ENCODE data around the gene NEDD4. TPM values are rescaled to one million over a fixed set of nuclear protein-coding genes. Genes with fewer than 3 reads are reported as not detected.
A peak's percentile ranks its signal among the peaks of the same experiment; 100 is the strongest.

NEDD4 gene
- polyA plus RNA-seq, 2 of the 4 experiments (the other 2 are of a cell fraction) = 56.4 to 78.8 TPM

DNA sequence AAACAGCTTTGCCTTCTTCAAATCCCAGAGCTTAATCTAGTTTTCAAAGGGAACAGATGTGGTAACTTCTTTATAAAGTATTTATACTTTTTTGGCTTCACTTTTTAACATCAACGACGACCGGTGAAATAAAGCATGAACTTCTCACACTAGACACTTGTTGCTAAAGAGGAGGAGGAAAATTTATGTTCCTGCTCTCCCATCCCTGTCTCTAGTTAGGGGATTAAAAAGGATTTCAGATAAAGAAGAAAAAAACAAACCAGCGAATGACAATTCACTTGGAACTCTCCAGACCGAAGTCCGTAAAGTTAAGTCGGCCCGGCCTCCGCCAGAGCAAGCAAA is 672 bp downstream of the NEDD4 start:
- ChIA-PET POLR2A (interaction anchor here (1.2 kb wide), 1 partner anchor 106 kb away, joined by 4 read pairs; no protein-coding TSS in a partner anchor), CTCF (interaction anchor here (0.6 to 7.0 kb wide), 19 partner anchors 7 to 344 kb away, joined by 3 to 68 read pairs (median 4); no protein-coding TSS in a partner anchor)
- Histone ChIP-seq H3K27ac (peak overlapping the region; percentile 92 to 94), H3K4me3 (peak overlapping the region; percentile 73), H3K4me2 (peak overlapping the region; percentile 92), H3K4me1 (peaks cover 30% of the 10 kb centered on the region), H3K9me3 (no peaks in the 10 kb centered on the region)
- peak; percentile 85 for FAIRE-seq
- DNase-seq (ENCODE audit: low read depth in 1 of 2, low spot score in 1 of 2) = no peak
- TF ChIP-seq CBX8 (IDR thresholded peaks at IDR 0.05) = no peak
- WGBS (ENCODE audit: missing lambda C conversion rate) = 7% methylated on average over 9 of the region's 9 CpGs
- ATAC-seq = no peak

- TF ChIP-seq KDM1A (IDR thresholded peaks at IDR 0.05; ENCODE audit: low read depth) (no peak), RARB (CRISPR knock-in tag; IDR thresholded peaks at IDR 0.05) (no peak), PHF8 (IDR thresholded peaks at IDR 0.05; ENCODE audit: borderline replicate concordance, low read depth) (no peak), CBX8 (IDR thresholded peaks at IDR 0.05) (no peak), RCOR1 (IDR thresholded peaks at IDR 0.05; ENCODE audit: low read depth, low read length) (no peak), CBX2 (IDR thresholded peaks at IDR 0.05; ENCODE audit: borderline replicate concordance, low read depth) (no peak), TP53 (CRISPR knock-in tag; IDR thresholded peaks at IDR 0.05) (no peak), POLR2AphosphoS2 (conservative IDR thresholded peaks at IDR 0.05; ENCODE audit: low read length) (no peak), FOXS1 (CRISPR knock-in tag; IDR thresholded peaks at IDR 0.05) (no peak), MAX (IDR thresholded peaks at IDR 0.05) (no peak), EHMT2 (IDR thresholded peaks at IDR 0.05; ENCODE audit: low read depth) (no peak), ZNF302 (CRISPR knock-in tag; IDR thresholded peaks at IDR 0.05) (no peak)
Measured at GRCh38 chr15:55991802-55992768, 1.3 kb downstream of the NEDD4 start.

DNA sequence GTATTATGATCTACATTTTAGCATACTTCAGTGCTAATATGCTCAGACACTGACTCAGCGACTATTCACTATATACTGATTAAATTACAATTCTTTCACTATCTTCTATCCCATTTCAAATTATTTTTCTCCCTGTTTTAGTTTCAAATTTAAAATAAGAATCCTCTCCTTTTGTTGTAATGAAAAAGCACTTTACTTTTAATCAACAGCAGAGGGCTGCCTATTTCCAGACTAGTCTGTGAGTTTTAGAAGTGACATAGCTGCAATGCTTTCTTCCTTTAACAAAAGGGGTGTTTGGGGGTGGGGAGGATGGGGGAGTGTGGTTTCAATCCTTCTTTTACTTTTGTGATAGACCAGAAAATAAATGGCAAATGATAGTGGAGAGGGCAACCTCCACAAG is 2.4 kb downstream of the NEDD4 start:
- ATAC-seq (no peak), DNase-seq (ENCODE audit: low read depth in 1 of 2, low spot score in 1 of 2) (no peak), FAIRE-seq (no peak)
- Histone ChIP-seq H3K27ac (peak overlapping the region; percentile 92 to 94; a peak in 4 of 6 replicates), H3K4me2 (peak overlapping the region; percentile 92), H3K9me3 (no peaks in the 10 kb centered on the region), H3K4me3 (peak overlapping the region; percentile 73; the same call in 2 of the 3 replicates), H3K4me1 (peaks cover 30% of the 10 kb centered on the region)
- WGBS (ENCODE audit: missing lambda C conversion rate) = 83% methylated on average over 1 of the region's 1 CpG
- ChIA-PET CTCF (interaction anchor here (3.5 to 7.0 kb wide), 2 partner anchors 63 to 107 kb away, joined by 10 to 68 read pairs; no protein-coding TSS in a partner anchor), POLR2A (no interaction called here)
- TF ChIP-seq EHMT2 (IDR thresholded peaks at IDR 0.05; ENCODE audit: low read depth) (no peak), FOSL2 (IDR thresholded peaks at IDR 0.05) (no peak), FOSL2 (CRISPR knock-in tag; IDR thresholded peaks at IDR 0.05) (no peak), HES2 (IDR thresholded peaks at IDR 0.05) (no peak), CEBPB (IDR thresholded peaks at IDR 0.05) (no peak), ELK1 (IDR thresholded peaks at IDR 0.05; ENCODE audit: low read depth, low read length) (no peak), SMC3 (IDR thresholded peaks at IDR 0.05) (peak; percentile 43; the same call in 2 of the 3 replicates), CTCF (IDR thresholded peaks at IDR 0.05) (peak; percentile 33), NR3C1 (IDR thresholded peaks at IDR 0.05) (no peak), BHLHE40 (IDR thresholded peaks at IDR 0.05; ENCODE audit: low read depth, low read length) (no peak), ZNF302 (CRISPR knock-in tag; IDR thresholded peaks at IDR 0.05) (no peak), KDM1A (IDR thresholded peaks at IDR 0.05; ENCODE audit: low read depth) (no peak), RFX5 (IDR thresholded peaks at IDR 0.05) (no peak), RAD21 (conservative IDR thresholded peaks at IDR 0.05 in 1 of 2, IDR thresholded peaks at IDR 0.05 in 1 of 2) (peak; percentile 19 to 39; a peak in 2 of 5 replicates), JUNB (IDR thresholded peaks at IDR 0.05) (no peak)
- TF ChIP-seq, protein P1, sequence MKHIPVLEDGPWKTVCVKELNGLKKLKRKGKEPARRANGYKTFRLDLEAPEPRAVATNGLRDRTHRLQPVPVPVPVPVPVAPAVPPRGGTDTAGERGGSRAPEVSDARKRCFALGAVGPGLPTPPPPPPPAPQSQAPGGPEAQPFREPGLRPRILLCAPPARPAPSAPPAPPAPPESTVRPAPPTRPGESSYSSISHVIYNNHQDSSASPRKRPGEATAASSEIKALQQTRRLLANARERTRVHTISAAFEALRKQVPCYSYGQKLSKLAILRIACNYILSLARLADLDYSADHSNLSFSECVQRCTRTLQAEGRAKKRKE (CRISPR knock-in tag; IDR thresholded peaks at IDR 0.05; ENCODE audit: low read depth) = no peak

More at GRCh38 chr15:55991802-55992768, 1.3 kb downstream of the NEDD4 start:
- Histone ChIP-seq H3K4me3 (peak overlapping the region; percentile 73), H3K4me1 (peaks cover 30% of the 10 kb centered on the region), H3K9me3 (no peaks in the 10 kb centered on the region), H3K27ac (peak overlapping the region; percentile 92 to 94), H3K4me2 (peak overlapping the region; percentile 92)
- CTCF ChIA-PET = interaction anchor here (0.6 to 7.0 kb wide), 19 partner anchors 8 to 343 kb away, joined by 3 to 68 read pairs (median 4); no protein-coding TSS in a partner anchor
- DNase-seq (ENCODE audit: low read depth in 1 of 2, low spot score in 1 of 2) = no peak
- no peak for ATAC-seq
- WGBS (ENCODE audit: missing lambda C conversion rate) = 50% methylated on average over 12 of the region's 12 CpGs
- FAIRE-seq = peak; percentile 43
- POLR2A ChIA-PET = interaction anchor here (1.2 kb wide), 1 partner anchor 107 kb away, joined by 4 read pairs; no protein-coding TSS in a partner anchor

Data from A549 (cell line).